Parathyroid adenoma (tissue), 2 donors: ENCODE measurements around the gene CACHD1.

Experiments used
- H2AFZ ChIP-seq: fragments of 300-600 bp; sonication (generic); one replicate; pipeline ENCODE4 v1.7.0; 2017; ENCODE audit warnings: antibody characterized with exemption, mild to moderate bottlenecking
- H3K27ac ChIP-seq: fragments of 300-600 bp; sonication (generic); one replicate; pipeline ENCODE4 v1.7.0; 2017
- H3K27me3 ChIP-seq: fragments of 300-600 bp; sonication (generic); one replicate; pipeline ENCODE4 v1.7.0; 2017; ENCODE audit warnings: low read length; ENCODE audit not compliant: control insufficient read depth, insufficient read depth
- H3K36me3 ChIP-seq: fragments of 300-600 bp; sonication (generic); one replicate; pipeline ENCODE4 v1.7.0; 2017; ENCODE audit warnings: low read length; ENCODE audit not compliant: control insufficient read depth, insufficient read depth
- H3K4me1 ChIP-seq: fragments of 300-600 bp; sonication (generic); one replicate; pipeline ENCODE4 v1.7.0; 2017; ENCODE audit warnings: control low read depth
- H3K4me2 ChIP-seq: fragments of 300-600 bp; sonication (generic); one replicate; pipeline ENCODE4 v1.7.0; 2017; ENCODE audit warnings: low read length
- H3K4me3 ChIP-seq: fragments of 300-600 bp; sonication (generic); one replicate; pipeline ENCODE4 v1.7.0; 2017; ENCODE audit warnings: low read depth, low read length
- H3K79me2 ChIP-seq: fragments of 300-600 bp; sonication (generic); one replicate; pipeline ENCODE4 v1.7.0; 2017; ENCODE audit warnings: control low read depth
- H3K9ac ChIP-seq: fragments of 300-600 bp; sonication (generic); one replicate; pipeline ENCODE4 v1.7.0; 2017; ENCODE audit warnings: mild to moderate bottlenecking
- H3K9me3 ChIP-seq: fragments of 300-600 bp; sonication (generic); one replicate; pipeline ENCODE4 v1.7.0; 2017; ENCODE audit warnings: low read length; ENCODE audit not compliant: control insufficient read depth
- TF ChIP-seq, protein P1 (sequence below): fragments of 300-600 bp; sonication (generic); IDR thresholded peaks from one replicate; pipeline ENCODE4 v1.7.0; 2017; ENCODE audit warnings: antibody characterized with exemption, mild to moderate bottlenecking
- donor health status: primary hyperparathyroidism.

The CACHD1 gene

DNA sequence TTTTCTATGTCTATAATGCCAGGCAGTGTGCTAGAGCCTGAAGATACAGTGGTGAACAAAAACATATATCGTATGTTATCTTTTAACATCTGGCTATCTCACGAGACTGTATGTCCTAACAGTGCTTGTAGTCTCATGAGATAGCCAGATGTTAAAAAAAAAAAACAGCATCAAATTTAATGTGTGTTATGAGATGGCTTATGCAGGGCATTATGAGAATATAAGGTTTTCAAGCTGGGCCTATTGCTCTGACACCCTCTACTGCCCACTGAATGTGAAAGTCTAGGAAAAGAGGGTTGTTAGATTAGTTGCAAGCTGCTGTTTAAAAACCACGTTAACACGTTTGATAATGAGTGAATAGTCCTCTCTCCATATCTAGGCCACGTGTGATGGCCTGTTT is 109.8 kb downstream of the CACHD1 start:
- Histone ChIP-seq H3K79me2 (no peaks in the 10 kb centered on the region), H3K4me3 (no peak overlapping the region), H3K36me3 (no peaks in the 10 kb centered on the region), H3K27me3 (no peaks in the 10 kb centered on the region), H3K4me1 (peaks cover 5% of the 10 kb centered on the region), H3K9me3 (no peaks in the 10 kb centered on the region), H3K27ac (no peak overlapping the region), H3K9ac (no peak overlapping the region), H3K4me2 (no peak overlapping the region), H2AFZ (no peak overlapping the region)
- TF ChIP-seq, protein P1, sequence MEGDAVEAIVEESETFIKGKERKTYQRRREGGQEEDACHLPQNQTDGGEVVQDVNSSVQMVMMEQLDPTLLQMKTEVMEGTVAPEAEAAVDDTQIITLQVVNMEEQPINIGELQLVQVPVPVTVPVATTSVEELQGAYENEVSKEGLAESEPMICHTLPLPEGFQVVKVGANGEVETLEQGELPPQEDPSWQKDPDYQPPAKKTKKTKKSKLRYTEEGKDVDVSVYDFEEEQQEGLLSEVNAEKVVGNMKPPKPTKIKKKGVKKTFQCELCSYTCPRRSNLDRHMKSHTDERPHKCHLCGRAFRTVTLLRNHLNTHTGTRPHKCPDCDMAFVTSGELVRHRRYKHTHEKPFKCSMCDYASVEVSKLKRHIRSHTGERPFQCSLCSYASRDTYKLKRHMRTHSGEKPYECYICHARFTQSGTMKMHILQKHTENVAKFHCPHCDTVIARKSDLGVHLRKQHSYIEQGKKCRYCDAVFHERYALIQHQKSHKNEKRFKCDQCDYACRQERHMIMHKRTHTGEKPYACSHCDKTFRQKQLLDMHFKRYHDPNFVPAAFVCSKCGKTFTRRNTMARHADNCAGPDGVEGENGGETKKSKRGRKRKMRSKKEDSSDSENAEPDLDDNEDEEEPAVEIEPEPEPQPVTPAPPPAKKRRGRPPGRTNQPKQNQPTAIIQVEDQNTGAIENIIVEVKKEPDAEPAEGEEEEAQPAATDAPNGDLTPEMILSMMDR, result no peak

DNA sequence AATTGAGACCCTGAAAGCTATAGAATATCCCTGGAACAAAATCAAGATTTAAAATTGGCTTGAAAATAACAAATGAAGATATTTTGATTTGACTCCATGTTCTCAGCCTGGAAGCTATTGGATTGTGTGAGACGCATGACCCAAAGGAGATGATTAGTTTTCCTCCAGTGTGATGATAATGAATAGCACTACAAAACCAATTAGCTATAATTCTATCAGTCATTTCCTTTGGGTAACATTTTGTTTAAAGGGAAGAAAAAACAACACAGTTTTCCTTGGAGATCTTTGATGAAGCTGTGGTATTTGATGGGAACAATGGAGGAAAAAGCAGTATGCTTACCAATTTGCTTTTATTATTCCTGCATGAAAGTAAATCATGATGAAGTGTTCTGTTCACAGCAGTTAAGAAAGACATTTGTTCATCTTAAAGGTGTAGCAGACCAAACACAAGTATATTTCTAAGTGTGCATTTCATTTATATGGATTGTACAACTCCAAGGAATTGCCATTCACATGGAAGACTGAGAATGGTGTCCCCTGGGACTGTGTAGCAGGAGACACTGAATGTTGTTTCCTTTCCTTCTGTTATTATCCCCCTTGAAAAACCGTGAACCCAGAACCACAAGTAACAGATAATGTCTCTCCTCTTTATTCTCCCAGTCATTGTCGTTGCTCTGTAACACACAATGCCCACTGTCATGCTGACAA is 111.4 kb downstream of the CACHD1 start:
- TF ChIP-seq, protein P1, result no peak
- H3K4me2 ChIP-seq, result no peak overlapping the region

DNA sequence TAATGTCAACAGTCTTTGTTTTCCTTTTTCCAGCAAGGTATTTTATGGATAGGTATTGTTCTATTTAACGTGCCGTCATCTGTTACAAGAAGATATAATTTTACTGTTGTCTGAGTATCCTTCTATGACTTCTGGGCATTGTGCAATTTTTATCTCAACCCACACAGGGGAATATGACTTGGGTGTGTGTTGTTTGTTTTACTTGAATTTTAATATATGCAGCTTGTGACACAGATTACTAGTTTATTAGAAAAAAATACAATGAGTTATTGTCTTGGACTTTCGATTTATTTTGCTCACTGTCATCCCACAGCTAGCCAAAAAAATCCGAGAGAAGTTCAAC is 111.9 kb downstream of the CACHD1 start:
- no peaks in the 10 kb centered on the region for H3K79me2 ChIP-seq
- peaks cover 5% of the 10 kb centered on the region for H3K4me1 ChIP-seq
- no peak overlapping the region for H3K27ac ChIP-seq
- H3K4me2 ChIP-seq, result no peak overlapping the region
- TF ChIP-seq, protein P1, result no peak
- H3K9ac ChIP-seq, result no peak overlapping the region
- no peaks in the 10 kb centered on the region for H3K36me3 ChIP-seq
- no peaks in the 10 kb centered on the region for H3K9me3 ChIP-seq
- no peaks in the 10 kb centered on the region for H3K27me3 ChIP-seq
- no peak overlapping the region for H3K4me3 ChIP-seq
- H2AFZ ChIP-seq, result no peak overlapping the region

More for the DNA sequence above, 111.4 kb downstream of the CACHD1 start:
- Histone ChIP-seq H2AFZ (no peak overlapping the region), H3K27me3 (no peaks in the 10 kb centered on the region), H3K9ac (no peak overlapping the region), H3K27ac (no peak overlapping the region), H3K9me3 (no peaks in the 10 kb centered on the region), H3K36me3 (no peaks in the 10 kb centered on the region), H3K4me1 (peaks cover 5% of the 10 kb centered on the region), H3K4me3 (no peak overlapping the region), H3K79me2 (no peaks in the 10 kb centered on the region)

DNA sequence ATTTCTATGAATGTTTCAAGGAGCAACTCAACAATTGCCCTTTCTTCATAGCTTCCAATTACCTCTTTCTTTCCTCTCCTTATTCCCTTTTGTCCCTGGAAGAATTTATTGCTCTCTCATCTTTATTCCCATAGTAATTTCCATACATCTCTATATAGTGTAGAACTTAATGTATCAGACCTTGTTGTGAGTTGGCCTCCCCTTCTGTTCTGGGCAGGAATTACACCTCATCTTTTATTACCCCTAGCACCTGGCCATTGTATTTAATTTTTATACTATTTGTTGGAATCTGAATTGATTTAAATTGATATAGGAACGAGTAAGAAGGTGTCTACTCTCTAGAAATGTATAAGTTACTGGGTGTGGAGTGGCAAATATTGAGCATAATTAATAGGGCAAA is 114.5 kb downstream of the CACHD1 start:
- no peaks in the 10 kb centered on the region for H3K9me3 ChIP-seq
- H3K79me2 ChIP-seq, result no peaks in the 10 kb centered on the region
- no peak overlapping the region for H3K27ac ChIP-seq
- no peak overlapping the region for H3K4me3 ChIP-seq
- H3K4me1 ChIP-seq, result no peaks in the 10 kb centered on the region
- no peaks in the 10 kb centered on the region for H3K36me3 ChIP-seq
- no peak overlapping the region for H2AFZ ChIP-seq
- no peak overlapping the region for H3K4me2 ChIP-seq
- H3K27me3 ChIP-seq, result no peaks in the 10 kb centered on the region
- no peak overlapping the region for H3K9ac ChIP-seq
- TF ChIP-seq, protein P1, result no peak

DNA sequence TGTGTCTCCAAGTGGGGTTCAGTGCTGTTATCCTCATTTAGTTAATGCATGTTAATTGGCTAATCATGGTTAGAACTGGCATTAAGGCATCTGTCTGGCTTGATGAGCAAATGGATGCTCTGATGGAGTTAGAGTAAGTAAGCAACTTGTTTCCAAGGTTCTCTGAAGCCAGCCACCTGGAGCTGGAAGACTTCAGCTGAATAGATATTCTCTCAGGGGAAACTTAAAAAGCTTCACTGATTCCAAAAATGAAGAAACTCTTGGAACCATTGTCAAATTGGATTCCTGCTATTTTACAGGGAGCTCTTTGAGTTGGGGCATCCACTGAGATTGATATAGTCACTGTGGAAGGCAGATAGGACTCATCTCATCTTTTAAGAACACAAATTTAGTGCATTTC is 118.9 kb downstream of the CACHD1 start:
- no peak overlapping the region for H2AFZ ChIP-seq
- TF ChIP-seq, protein P1, result no peak
- H3K9me3 ChIP-seq, result no peaks in the 10 kb centered on the region
- no peak overlapping the region for H3K4me3 ChIP-seq
- no peak overlapping the region for H3K4me2 ChIP-seq
- no peak overlapping the region for H3K27ac ChIP-seq
- no peaks in the 10 kb centered on the region for H3K36me3 ChIP-seq
- H3K4me1 ChIP-seq, result peaks cover 4% of the 10 kb centered on the region
- no peaks in the 10 kb centered on the region for H3K27me3 ChIP-seq
- H3K9ac ChIP-seq, result no peak overlapping the region
- H3K79me2 ChIP-seq, result no peaks in the 10 kb centered on the region
